ENCODE results near the gene C4B. TPM values are rescaled to one million over a fixed set of nuclear protein-coding genes. Genes with fewer than 3 reads are reported as not detected.
A peak's percentile ranks its signal among the peaks of the same experiment; 100 is the strongest.

Gene C4B
- total and polyA plus RNA-seq, 2 donors (not counting 1 experiment from before 2014, with no cell fraction given): 16.2 to 19.0 TPM

DNA sequence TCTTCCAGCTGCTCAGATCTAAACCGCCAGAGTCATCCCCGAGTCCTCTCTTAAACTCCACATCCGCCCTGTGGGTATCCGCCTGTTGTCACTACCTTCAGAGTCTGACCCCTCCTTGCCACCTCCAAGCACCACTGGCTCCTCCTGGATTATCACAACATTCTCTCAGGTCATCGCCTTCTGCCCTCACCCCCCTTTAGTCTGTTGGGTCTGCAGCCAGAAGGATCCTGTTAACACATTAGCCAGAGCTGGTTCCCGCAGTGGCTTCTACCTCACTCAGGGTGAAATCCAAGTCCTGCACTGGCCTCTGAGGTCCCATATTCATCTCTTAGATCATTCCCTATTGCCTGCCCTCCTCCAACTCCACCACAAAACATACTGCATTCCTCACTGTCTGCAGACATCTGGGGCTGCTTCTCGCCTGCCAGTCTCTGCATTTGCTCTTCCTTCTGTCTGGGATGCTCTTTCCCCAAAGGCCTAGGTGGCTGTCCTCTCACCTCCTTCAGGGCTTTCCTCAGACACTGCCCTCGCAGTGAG is 60.5 kb downstream of the C4B start:
- Histone ChIP-seq H3K9me3 (ENCODE audit: control insufficient read depth, insufficient read depth, low read depth, low read length) (no peaks in the 10 kb centered on the region), H3K36me3 (ENCODE audit: control insufficient read depth, insufficient read depth, low read length) (peaks cover 1% of the 10 kb centered on the region), H3K79me2 (ENCODE audit: control insufficient read depth, insufficient read depth, low read length) (no peaks in the 10 kb centered on the region), H3K9ac (ENCODE audit: insufficient read depth, low read length) (no peak overlapping the region), H3K4me2 (ENCODE audit: extremely low read depth, insufficient read depth, low read length) (no peak overlapping the region), H4K20me1 (ENCODE audit: control insufficient read depth, extremely low read depth, insufficient read depth, low read length) (no peaks in the 10 kb centered on the region), H3K27ac (ENCODE audit: insufficient read depth, low read length) (no peak overlapping the region), H3K27me3 (ENCODE audit: control insufficient read depth, insufficient read depth, low read length) (no peaks in the 10 kb centered on the region), H3K4me1 (ENCODE audit: control insufficient read depth, extremely low read depth, insufficient read depth, low read length) (peaks cover 11% of the 10 kb centered on the region), H3K4me3 (replicated peaks in 1 of 4; ENCODE audit: control extremely low read depth in 1 of 4, insufficient read depth in 1 of 4, low read depth in 3 of 4, low read length in 4 of 4) (no peak overlapping the region), H2AFZ (ENCODE audit: low read length) (no peak overlapping the region)
- peak in 1 of 2 donors; percentile 56 for DNase-seq (ENCODE audit: low read depth in 2 of 2)
- TF ChIP-seq EZH2 (IDR thresholded peaks at IDR 0.05; ENCODE audit: low read length, missing control alignments): no peak
- TF ChIP-seq, protein P1, sequence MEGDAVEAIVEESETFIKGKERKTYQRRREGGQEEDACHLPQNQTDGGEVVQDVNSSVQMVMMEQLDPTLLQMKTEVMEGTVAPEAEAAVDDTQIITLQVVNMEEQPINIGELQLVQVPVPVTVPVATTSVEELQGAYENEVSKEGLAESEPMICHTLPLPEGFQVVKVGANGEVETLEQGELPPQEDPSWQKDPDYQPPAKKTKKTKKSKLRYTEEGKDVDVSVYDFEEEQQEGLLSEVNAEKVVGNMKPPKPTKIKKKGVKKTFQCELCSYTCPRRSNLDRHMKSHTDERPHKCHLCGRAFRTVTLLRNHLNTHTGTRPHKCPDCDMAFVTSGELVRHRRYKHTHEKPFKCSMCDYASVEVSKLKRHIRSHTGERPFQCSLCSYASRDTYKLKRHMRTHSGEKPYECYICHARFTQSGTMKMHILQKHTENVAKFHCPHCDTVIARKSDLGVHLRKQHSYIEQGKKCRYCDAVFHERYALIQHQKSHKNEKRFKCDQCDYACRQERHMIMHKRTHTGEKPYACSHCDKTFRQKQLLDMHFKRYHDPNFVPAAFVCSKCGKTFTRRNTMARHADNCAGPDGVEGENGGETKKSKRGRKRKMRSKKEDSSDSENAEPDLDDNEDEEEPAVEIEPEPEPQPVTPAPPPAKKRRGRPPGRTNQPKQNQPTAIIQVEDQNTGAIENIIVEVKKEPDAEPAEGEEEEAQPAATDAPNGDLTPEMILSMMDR (conservative IDR thresholded peaks at IDR 0.05 in 1 of 2, IDR thresholded peaks at IDR 0.05 in 1 of 2; ENCODE audit: low read depth in 1 of 2, low read length in 2 of 2): no peak

DNA sequence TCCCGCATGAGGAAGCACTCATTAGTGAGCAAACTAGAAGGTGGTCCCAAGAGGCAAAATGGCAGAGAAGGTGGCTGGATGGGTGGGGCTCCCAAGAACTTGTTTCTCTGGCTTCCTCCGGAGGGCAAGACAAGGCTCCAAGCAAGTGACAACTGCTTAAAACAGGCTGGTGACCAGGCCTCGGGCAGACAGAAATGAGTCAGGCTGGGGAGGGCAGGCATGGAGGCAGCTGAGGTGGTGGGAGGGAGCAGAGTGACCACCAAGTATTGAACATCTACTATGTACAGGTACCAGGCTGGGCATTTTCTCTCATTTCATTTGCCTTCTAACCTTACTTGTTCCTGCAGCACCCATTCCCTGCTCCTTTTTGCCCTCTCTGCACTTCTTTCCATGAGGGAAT is 61.2 kb downstream of the C4B start:
- no peak overlapping the region for H3K4me3 ChIP-seq (replicated peaks in 1 of 4; ENCODE audit: control extremely low read depth in 1 of 4, insufficient read depth in 1 of 4, low read depth in 3 of 4, low read length in 4 of 4)
- no peak overlapping the region for H3K4me2 ChIP-seq (ENCODE audit: extremely low read depth, insufficient read depth, low read length)
- TF ChIP-seq EZH2 (IDR thresholded peaks at IDR 0.05; ENCODE audit: low read length, missing control alignments): no peak
- TF ChIP-seq, protein P1 (conservative IDR thresholded peaks at IDR 0.05 in 1 of 2, IDR thresholded peaks at IDR 0.05 in 1 of 2; ENCODE audit: low read depth in 1 of 2, low read length in 2 of 2): no peak
- H4K20me1 ChIP-seq (ENCODE audit: control insufficient read depth, extremely low read depth, insufficient read depth, low read length): no peaks in the 10 kb centered on the region
- no peak overlapping the region for H3K9ac ChIP-seq (ENCODE audit: insufficient read depth, low read length)
- H3K79me2 ChIP-seq (ENCODE audit: control insufficient read depth, insufficient read depth, low read length): no peaks in the 10 kb centered on the region
- peaks cover 1% of the 10 kb centered on the region for H3K36me3 ChIP-seq (ENCODE audit: control insufficient read depth, insufficient read depth, low read length)
- H3K4me1 ChIP-seq (ENCODE audit: control insufficient read depth, extremely low read depth, insufficient read depth, low read length): peaks cover 15% of the 10 kb centered on the region
- no peaks in the 10 kb centered on the region for H3K27me3 ChIP-seq (ENCODE audit: control insufficient read depth, insufficient read depth, low read length)
- DNase-seq (ENCODE audit: low read depth in 2 of 2): no peak
- no peaks in the 10 kb centered on the region for H3K9me3 ChIP-seq (ENCODE audit: control insufficient read depth, insufficient read depth, low read depth, low read length)
- no peak overlapping the region for H2AFZ ChIP-seq (ENCODE audit: low read length)
- no peak overlapping the region for H3K27ac ChIP-seq (ENCODE audit: insufficient read depth, low read length)

GRCh38 chr6:32076321-32076809 is 61.8 kb downstream of the C4B start:
- TF ChIP-seq EZH2 (IDR thresholded peaks at IDR 0.05; ENCODE audit: low read length, missing control alignments): no peak
- TF ChIP-seq, protein P1 (conservative IDR thresholded peaks at IDR 0.05 in 1 of 2, IDR thresholded peaks at IDR 0.05 in 1 of 2; ENCODE audit: low read depth in 1 of 2, low read length in 2 of 2): no peak
- no peak overlapping the region for H3K9ac ChIP-seq (ENCODE audit: insufficient read depth, low read length)
- peaks cover 19% of the 10 kb centered on the region for H3K4me1 ChIP-seq (ENCODE audit: control insufficient read depth, extremely low read depth, insufficient read depth, low read length)

More at GRCh38 chr6:32076321-32076809, 61.8 kb downstream of the C4B start:
- H3K27me3 ChIP-seq (ENCODE audit: control insufficient read depth, insufficient read depth, low read length): no peaks in the 10 kb centered on the region
- no peaks in the 10 kb centered on the region for H3K79me2 ChIP-seq (ENCODE audit: control insufficient read depth, insufficient read depth, low read length)
- DNase-seq (ENCODE audit: low read depth in 2 of 2): peak; percentile 59 to 87
- H3K27ac ChIP-seq (ENCODE audit: insufficient read depth, low read length): no peak overlapping the region
- no peak overlapping the region for H3K4me3 ChIP-seq (replicated peaks in 1 of 4; ENCODE audit: control extremely low read depth in 1 of 4, insufficient read depth in 1 of 4, low read depth in 3 of 4, low read length in 4 of 4)
- H3K9me3 ChIP-seq (ENCODE audit: control insufficient read depth, insufficient read depth, low read depth, low read length): no peaks in the 10 kb centered on the region
- H3K4me2 ChIP-seq (ENCODE audit: extremely low read depth, insufficient read depth, low read length): no peak overlapping the region
- no peaks in the 10 kb centered on the region for H3K36me3 ChIP-seq (ENCODE audit: control insufficient read depth, insufficient read depth, low read length)
- H2AFZ ChIP-seq (ENCODE audit: low read length): no peak overlapping the region
- H4K20me1 ChIP-seq (ENCODE audit: control insufficient read depth, extremely low read depth, insufficient read depth, low read length): no peaks in the 10 kb centered on the region

All from fibroblast of lung (primary cell).